Liver (tissue), 9 donors: ENCODE measurements around the gene SLC9C1. TPM values are rescaled to one million over a fixed set of nuclear protein-coding genes. Genes with fewer than 3 reads are reported as not detected.

Source experiments
- DNase-seq: peaks from one replicate; pipeline ENCODE4 v3.0.0-alpha.2; 2017; ENCODE audit warnings: low spot score
- H3K27ac ChIP-seq, 2 donors: one replicate each; pipeline ENCODE4 v1.7.0; 2013; ENCODE audit warnings: inconsistent platforms in 2 of 2, low read length in 2 of 2, control low read depth in 1 of 2, low read depth in 1 of 2, mild to moderate bottlenecking in 1 of 2
- H3K27me3 ChIP-seq, 4 donors: one replicate each; pipeline versions ENCODE4 v1.6.1 to v1.7.0; 2013; ENCODE audit warnings: low read length in 3 of 4, inconsistent platforms in 1 of 4, mild to moderate bottlenecking in 1 of 4, moderate library complexity in 1 of 4; ENCODE audit not compliant: control insufficient read depth in 4 of 4, insufficient read depth in 4 of 4
- H3K36me3 ChIP-seq, 4 donors: one replicate each; pipeline versions ENCODE4 v1.6.1 to v1.7.0; 2013; ENCODE audit warnings: low read length in 3 of 4, mild to moderate bottlenecking in 3 of 4, low read depth in 1 of 4, moderate library complexity in 1 of 4; ENCODE audit not compliant: control insufficient read depth in 4 of 4, insufficient read depth in 3 of 4
- H3K4me1 ChIP-seq, 4 donors: one replicate each; pipeline versions ENCODE4 v1.6.1 to v1.7.0; 2013; ENCODE audit warnings: low read length in 3 of 4, mild to moderate bottlenecking in 3 of 4, moderate library complexity in 1 of 4; ENCODE audit not compliant: control insufficient read depth in 4 of 4, insufficient read depth in 4 of 4
- H3K4me3 ChIP-seq, 3 donors: one replicate each; pipeline versions ENCODE4 v1.6.1 to v1.7.0; 2013; ENCODE audit warnings: low read length in 3 of 3, control low read depth in 1 of 3, low read depth in 1 of 3, mild to moderate bottlenecking in 1 of 3
- H3K9ac ChIP-seq, 2 donors: one replicate each; pipeline ENCODE4 v1.7.0; 2013; ENCODE audit warnings: low read length in 2 of 2, mild to moderate bottlenecking in 2 of 2, moderate library complexity in 2 of 2, control low read depth in 1 of 2, low read depth in 1 of 2
- H3K9me3 ChIP-seq, 4 donors: one replicate each; pipeline versions ENCODE4 v1.6.1 to v1.7.0; 2013; ENCODE audit warnings: low read length in 3 of 4; ENCODE audit not compliant: control insufficient read depth in 4 of 4
- EGR1 ChIP-seq, 2 donors: IDR thresholded peaks; 2 replicates each; pipeline ENCODE4 v1.6.1; 2016 to 2018; ENCODE audit warnings: antibody characterized with exemption in 2 of 2, low read depth in 2 of 2
- FOXA1 ChIP-seq: IDR thresholded peaks from 2 replicates; pipeline ENCODE4 v1.6.1; 2016; ENCODE audit warnings: antibody characterized with exemption
- FOXA2 ChIP-seq: IDR thresholded peaks from 2 replicates; pipeline ENCODE4 v1.6.1; 2016; ENCODE audit warnings: antibody characterized with exemption
- GABPA ChIP-seq, 2 donors: IDR thresholded peaks in 1 of 2; conservative IDR thresholded peaks in 1 of 2; 2 replicates each; pipeline ENCODE4 v1.6.1; 2016; ENCODE audit warnings: antibody characterized with exemption in 2 of 2, mild to moderate bottlenecking in 1 of 2, moderate library complexity in 1 of 2
- HNF4A ChIP-seq, 2 donors: conservative IDR thresholded peaks; 2 replicates each; pipeline ENCODE4 v1.6.1; 2016; ENCODE audit warnings: antibody characterized with exemption in 2 of 2, mild to moderate bottlenecking in 2 of 2
- HNF4G ChIP-seq: IDR thresholded peaks from 2 replicates; pipeline ENCODE4 v1.6.1; 2016; ENCODE audit warnings: antibody characterized with exemption
- JUND ChIP-seq, 2 donors: IDR thresholded peaks; 2 replicates each; pipeline ENCODE4 v1.6.1; 2016; ENCODE audit warnings: antibody characterized with exemption in 2 of 2
- NR2F2 ChIP-seq: IDR thresholded peaks from 2 replicates; pipeline ENCODE4 v1.6.1; 2016; ENCODE audit warnings: antibody characterized with exemption
- RAD21 ChIP-seq, 2 donors: IDR thresholded peaks; 2 replicates each; pipeline ENCODE4 v1.6.1; 2016; ENCODE audit warnings: antibody characterized with exemption in 2 of 2, mild to moderate bottlenecking in 2 of 2
- RXRA ChIP-seq, 2 donors: IDR thresholded peaks; 2 replicates each; pipeline ENCODE4 v1.6.1; 2017 to 2018; ENCODE audit warnings: antibody characterized with exemption in 2 of 2, mild to moderate bottlenecking in 1 of 2
- SP1 ChIP-seq: IDR thresholded peaks from 2 replicates; pipeline ENCODE4 v1.6.1; 2018; ENCODE audit warnings: antibody characterized with exemption, mild to moderate bottlenecking
- TAF1 ChIP-seq: conservative IDR thresholded peaks from 2 replicates; pipeline ENCODE4 v1.6.1; 2016; ENCODE audit warnings: antibody characterized with exemption, mild to moderate bottlenecking
- YY1 ChIP-seq: IDR thresholded peaks from 2 replicates; pipeline ENCODE4 v1.6.1; 2016; ENCODE audit warnings: antibody characterized with exemption, mild to moderate bottlenecking
- WGBS: extraction: QIAGEN DNeasy Blood & Tissue Kit; methylation state at CpG from one replicate; pipeline ENCODE4 v1.1.7; 2013; 5-methylcytosine and 5-hydroxymethylcytosine counted together
- polyA plus RNA-seq, 2 donors: library from polyadenylated mRNA; stranded (reverse) in 1 of 2; unstranded in 1 of 2; fragments of 200-250 nt in 1 of 2; fragments of >200 nt in 1 of 2; fragmentation: Nextera tagmentation in 1 of 2; extraction: Ambion mirVana in 1 of 2; gene quantifications; one replicate each; pipeline versions ENCODE4 v1.2.1 to v1.2.3, GENCODE V29; 2013 to 2015
- total RNA-seq, 2 donors: library from RNA; depleted of rRNA; stranded (reverse); fragments of >200 nt; gene quantifications; one replicate each; pipeline ENCODE4 v1.2.3, GENCODE V29; 2014
- TF ChIP-seq, protein P1 (sequence below): IDR thresholded peaks from 2 replicates; pipeline ENCODE4 v1.6.1; 2016; ENCODE audit warnings: antibody characterized with exemption
- TF ChIP-seq, protein P2 (sequence below): IDR thresholded peaks from 2 replicates; pipeline ENCODE4 v1.6.1; 2016; ENCODE audit warnings: antibody characterized with exemption
- TF ChIP-seq, protein P3 (sequence below): IDR thresholded peaks from 2 replicates; pipeline ENCODE4 v1.6.1; 2016; ENCODE audit warnings: antibody characterized with exemption, mild to moderate bottlenecking
- TF ChIP-seq, protein P4 (sequence below): IDR thresholded peaks from 2 replicates; pipeline ENCODE4 v1.6.1; 2016; ENCODE audit warnings: antibody characterized with exemption
- donor health status: healthy.
- donor health status: healthy.
- donor health status: healthy.
- donor health status: healthy.
- donor health status: healthy.

Gene SLC9C1
- total and polyA plus RNA-seq, 4 donors = 0.28 TPM; not detected in 3

DNA sequence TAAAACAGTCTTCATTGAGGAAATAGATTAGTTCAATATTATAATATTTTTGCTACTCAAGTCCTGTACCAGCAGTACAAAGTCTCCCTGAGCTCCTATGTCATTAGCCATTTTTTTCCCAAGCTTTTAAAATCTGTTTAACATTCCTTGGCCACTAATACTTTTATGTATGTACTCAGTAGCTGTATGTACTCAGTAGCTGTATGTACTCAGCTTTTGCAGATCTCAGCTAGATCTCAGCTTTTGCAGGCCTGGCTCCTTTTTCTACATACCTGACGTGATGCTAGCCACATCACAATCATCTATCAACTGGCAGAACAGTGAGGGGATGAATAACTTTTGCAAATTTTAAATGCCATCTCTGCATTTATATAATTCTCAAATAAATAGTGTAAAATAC lies 13.8 kb downstream of the SLC9C1 start:
- no peak for DNase-seq
- TF ChIP-seq, protein P1, sequence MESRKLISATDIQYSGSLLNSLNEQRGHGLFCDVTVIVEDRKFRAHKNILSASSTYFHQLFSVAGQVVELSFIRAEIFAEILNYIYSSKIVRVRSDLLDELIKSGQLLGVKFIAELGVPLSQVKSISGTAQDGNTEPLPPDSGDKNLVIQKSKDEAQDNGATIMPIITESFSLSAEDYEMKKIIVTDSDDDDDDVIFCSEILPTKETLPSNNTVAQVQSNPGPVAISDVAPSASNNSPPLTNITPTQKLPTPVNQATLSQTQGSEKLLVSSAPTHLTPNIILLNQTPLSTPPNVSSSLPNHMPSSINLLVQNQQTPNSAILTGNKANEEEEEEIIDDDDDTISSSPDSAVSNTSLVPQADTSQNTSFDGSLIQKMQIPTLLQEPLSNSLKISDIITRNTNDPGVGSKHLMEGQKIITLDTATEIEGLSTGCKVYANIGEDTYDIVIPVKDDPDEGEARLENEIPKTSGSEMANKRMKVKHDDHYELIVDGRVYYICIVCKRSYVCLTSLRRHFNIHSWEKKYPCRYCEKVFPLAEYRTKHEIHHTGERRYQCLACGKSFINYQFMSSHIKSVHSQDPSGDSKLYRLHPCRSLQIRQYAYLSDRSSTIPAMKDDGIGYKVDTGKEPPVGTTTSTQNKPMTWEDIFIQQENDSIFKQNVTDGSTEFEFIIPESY = no peak
- TF ChIP-seq HNF4G = no peak
- TF ChIP-seq FOXA2 = no peak
- no peak for TF ChIP-seq SP1
- TF ChIP-seq, protein P2, sequence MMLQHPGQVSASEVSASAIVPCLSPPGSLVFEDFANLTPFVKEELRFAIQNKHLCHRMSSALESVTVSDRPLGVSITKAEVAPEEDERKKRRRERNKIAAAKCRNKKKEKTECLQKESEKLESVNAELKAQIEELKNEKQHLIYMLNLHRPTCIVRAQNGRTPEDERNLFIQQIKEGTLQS = no peak
- no peak for TF ChIP-seq RXRA (IDR thresholded peaks at IDR 0.05)
- no peak for TF ChIP-seq YY1
- TF ChIP-seq, protein P3, sequence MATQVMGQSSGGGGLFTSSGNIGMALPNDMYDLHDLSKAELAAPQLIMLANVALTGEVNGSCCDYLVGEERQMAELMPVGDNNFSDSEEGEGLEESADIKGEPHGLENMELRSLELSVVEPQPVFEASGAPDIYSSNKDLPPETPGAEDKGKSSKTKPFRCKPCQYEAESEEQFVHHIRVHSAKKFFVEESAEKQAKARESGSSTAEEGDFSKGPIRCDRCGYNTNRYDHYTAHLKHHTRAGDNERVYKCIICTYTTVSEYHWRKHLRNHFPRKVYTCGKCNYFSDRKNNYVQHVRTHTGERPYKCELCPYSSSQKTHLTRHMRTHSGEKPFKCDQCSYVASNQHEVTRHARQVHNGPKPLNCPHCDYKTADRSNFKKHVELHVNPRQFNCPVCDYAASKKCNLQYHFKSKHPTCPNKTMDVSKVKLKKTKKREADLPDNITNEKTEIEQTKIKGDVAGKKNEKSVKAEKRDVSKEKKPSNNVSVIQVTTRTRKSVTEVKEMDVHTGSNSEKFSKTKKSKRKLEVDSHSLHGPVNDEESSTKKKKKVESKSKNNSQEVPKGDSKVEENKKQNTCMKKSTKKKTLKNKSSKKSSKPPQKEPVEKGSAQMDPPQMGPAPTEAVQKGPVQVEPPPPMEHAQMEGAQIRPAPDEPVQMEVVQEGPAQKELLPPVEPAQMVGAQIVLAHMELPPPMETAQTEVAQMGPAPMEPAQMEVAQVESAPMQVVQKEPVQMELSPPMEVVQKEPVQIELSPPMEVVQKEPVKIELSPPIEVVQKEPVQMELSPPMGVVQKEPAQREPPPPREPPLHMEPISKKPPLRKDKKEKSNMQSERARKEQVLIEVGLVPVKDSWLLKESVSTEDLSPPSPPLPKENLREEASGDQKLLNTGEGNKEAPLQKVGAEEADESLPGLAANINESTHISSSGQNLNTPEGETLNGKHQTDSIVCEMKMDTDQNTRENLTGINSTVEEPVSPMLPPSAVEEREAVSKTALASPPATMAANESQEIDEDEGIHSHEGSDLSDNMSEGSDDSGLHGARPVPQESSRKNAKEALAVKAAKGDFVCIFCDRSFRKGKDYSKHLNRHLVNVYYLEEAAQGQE = no peak
- TF ChIP-seq FOXA1 = no peak
- TF ChIP-seq EGR1 (IDR thresholded peaks at IDR 0.05; ENCODE audit: low read depth in 2 of 2) = no peak
- no peak for TF ChIP-seq GABPA (IDR thresholded peaks at IDR 0.05 in 1 of 2, conservative IDR thresholded peaks at IDR 0.05 in 1 of 2)
- no peak for TF ChIP-seq HNF4A (conservative IDR thresholded peaks at IDR 0.05)
- H3K4me1 ChIP-seq = no peaks in the 10 kb centered on the region

DNA sequence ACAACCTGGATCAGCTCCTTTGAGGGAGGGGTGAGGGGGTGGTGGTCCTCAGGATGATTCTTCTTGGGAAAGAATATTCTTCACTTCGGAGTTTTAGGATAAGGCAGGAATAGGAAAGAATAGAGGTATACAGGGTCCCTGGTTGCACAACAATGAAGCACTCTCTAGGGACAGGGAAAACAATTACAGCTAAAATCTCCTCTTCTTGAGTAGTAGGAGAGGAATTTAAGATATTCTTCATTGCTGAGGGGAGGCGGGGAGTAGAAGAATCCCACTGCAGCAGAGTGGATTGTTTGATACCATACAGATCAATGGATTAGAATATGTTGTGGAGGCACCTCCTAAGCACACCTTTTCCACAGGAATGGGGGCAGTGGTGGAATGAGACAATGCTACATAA lies 20.5 kb downstream of the SLC9C1 start:
- no peak overlapping the region for H3K9ac ChIP-seq
- no peak overlapping the region for H3K27ac ChIP-seq
- H3K27me3 ChIP-seq = peaks cover 0 to 10% (median 0%) of the 10 kb centered on the region in 4 donors
- 87% methylated on average over 2 of the region's 2 CpGs for WGBS
- no peaks in the 10 kb centered on the region for H3K36me3 ChIP-seq
- DNase-seq = no peak
- H3K4me3 ChIP-seq = no peak overlapping the region
- H3K4me1 ChIP-seq = no peaks in the 10 kb centered on the region
- no peaks in the 10 kb centered on the region for H3K9me3 ChIP-seq
- TF ChIP-seq, protein P1 = no peak
- TF ChIP-seq HNF4G (no peak), FOXA2 (no peak), GABPA (IDR thresholded peaks at IDR 0.05 in 1 of 2, conservative IDR thresholded peaks at IDR 0.05 in 1 of 2) (no peak), TAF1 (no peak), RAD21 (IDR thresholded peaks at IDR 0.05) (no peak), FOXA1 (no peak), EGR1 (IDR thresholded peaks at IDR 0.05; ENCODE audit: low read depth in 2 of 2) (no peak), HNF4A (conservative IDR thresholded peaks at IDR 0.05) (no peak), YY1 (no peak), NR2F2 (no peak), JUND (IDR thresholded peaks at IDR 0.05) (no peak), RXRA (IDR thresholded peaks at IDR 0.05) (no peak), SP1 (no peak)
- TF ChIP-seq, protein P2 = no peak
- TF ChIP-seq, protein P4, sequence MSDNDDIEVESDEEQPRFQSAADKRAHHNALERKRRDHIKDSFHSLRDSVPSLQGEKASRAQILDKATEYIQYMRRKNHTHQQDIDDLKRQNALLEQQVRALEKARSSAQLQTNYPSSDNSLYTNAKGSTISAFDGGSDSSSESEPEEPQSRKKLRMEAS = no peak
- TF ChIP-seq, protein P3 = no peak

More for the DNA sequence above, 13.8 kb downstream of the SLC9C1 start:
- Histone ChIP-seq H3K9ac (no peak overlapping the region), H3K9me3 (no peaks in the 10 kb centered on the region), H3K36me3 (no peaks in the 10 kb centered on the region), H3K27me3 (peaks cover 0 to 8% (median 0%) of the 10 kb centered on the region in 4 donors), H3K27ac (no peak overlapping the region), H3K4me3 (no peak overlapping the region)
- 78% methylated on average over 1 of the region's 1 CpG for WGBS
